Measurements from ENCODE around the gene KRTAP10-2.

Gene KRTAP10-2

DNA sequence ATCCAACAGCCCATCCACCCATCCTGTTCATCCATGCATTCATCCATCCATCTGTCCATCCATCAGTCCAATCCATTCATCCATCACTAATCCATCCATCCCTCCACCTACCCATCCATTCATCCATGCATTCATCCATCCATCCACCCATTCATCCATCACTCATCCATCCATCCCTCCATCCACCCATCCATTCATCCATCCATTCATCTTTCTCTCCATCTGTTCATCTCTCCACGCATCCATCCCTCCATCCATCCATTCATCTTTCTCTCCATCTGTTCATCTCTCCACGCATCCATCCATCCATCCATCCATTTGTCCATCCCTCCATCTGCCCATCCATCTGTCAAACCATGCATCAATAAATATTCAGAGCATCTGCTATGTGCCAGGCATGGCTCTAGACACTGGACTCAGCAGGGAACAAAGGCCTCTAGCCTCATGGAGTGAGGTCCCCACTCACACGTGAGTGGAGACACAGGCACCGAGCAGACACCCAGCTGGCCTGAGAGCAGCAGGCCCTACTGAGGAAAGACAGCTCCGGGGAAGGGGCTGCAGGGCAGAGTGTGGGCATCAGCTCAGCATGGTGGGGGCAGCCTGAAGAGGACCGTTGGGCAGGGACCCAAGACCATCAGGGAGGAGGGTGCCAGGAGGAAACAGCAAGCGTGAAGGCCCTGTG lies 20.9 kb downstream of the KRTAP10-2 start:
- TF ChIP-seq GATA2 (IDR thresholded peaks at IDR 0.05; ENCODE audit: low read depth, low read length): no peak
- no peak for TF ChIP-seq GATA3 (IDR thresholded peaks at IDR 0.05; ENCODE audit: low read depth, low read length)

- TF ChIP-seq GATA2 (IDR thresholded peaks at IDR 0.05; ENCODE audit: low read depth, low read length) (no peak), GATA3 (IDR thresholded peaks at IDR 0.05; ENCODE audit: low read depth, low read length) (no peak)
Observed at GRCh38 chr21:44529503-44530125, 21.7 kb downstream of the KRTAP10-2 start.

GRCh38 chr21:44529011-44529421 lies 22.3 kb downstream of the KRTAP10-2 start:
- no peak for TF ChIP-seq GATA2 (IDR thresholded peaks at IDR 0.05; ENCODE audit: low read depth, low read length)
- TF ChIP-seq GATA3 (IDR thresholded peaks at IDR 0.05; ENCODE audit: low read depth, low read length): no peak

DNA sequence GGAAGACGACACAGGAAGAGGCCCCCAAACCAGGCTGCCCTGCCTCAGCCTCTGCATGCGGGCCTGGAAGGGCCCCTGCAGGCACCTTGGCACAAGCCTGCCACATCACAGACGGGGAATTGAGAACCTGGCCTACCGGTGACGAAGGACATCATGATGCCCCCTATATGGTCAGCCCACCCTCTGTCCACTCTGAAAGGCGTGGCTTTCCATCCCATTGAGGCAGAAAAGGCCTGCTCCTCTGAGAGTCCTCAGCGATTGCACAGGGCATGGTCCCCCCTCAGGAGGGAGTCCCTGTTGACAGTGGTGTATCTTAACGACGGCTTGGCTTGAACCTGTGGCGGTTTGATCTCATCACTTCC lies 22.7 kb downstream of the KRTAP10-2 start:
- no peak for TF ChIP-seq GATA3 (IDR thresholded peaks at IDR 0.05; ENCODE audit: low read depth, low read length)
- TF ChIP-seq GATA2 (IDR thresholded peaks at IDR 0.05; ENCODE audit: low read depth, low read length): no peak

DNA sequence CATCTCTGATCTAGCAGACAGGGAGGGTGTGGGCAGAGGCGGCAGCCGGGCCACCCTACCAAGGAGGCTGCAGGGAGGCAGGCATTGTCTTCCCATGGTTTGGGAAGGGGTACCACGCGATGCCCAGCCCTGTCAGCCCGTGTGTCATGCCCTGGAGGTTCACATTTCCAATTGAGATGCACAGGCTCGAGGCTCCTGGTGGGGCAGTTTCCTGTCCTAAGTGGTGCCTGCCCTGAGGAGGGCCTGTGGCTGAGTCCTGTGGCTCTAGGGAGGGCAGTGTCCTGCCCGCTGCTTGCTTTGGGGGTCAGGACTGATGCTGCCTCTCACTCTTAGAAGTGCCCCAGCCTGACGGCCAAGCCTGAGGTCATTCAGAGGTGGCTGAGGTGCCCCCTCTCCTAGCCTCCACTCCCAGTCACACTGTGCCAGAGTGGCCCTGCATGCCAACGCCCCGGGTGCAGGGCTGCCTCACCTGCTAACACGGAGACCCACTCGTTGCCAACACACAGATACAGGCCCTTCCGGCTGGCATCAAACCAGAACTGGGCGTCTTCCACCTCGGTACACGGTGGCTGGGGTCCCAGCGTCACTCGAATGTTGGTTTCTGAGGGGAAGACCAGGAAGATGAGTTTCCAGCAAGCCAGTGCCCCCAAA lies 23.2 kb downstream of the KRTAP10-2 start:
- TF ChIP-seq GATA2 (IDR thresholded peaks at IDR 0.05; ENCODE audit: low read depth, low read length): no peak
- TF ChIP-seq GATA3 (IDR thresholded peaks at IDR 0.05; ENCODE audit: low read depth, low read length): no peak

- TF ChIP-seq GATA2 (IDR thresholded peaks at IDR 0.05; ENCODE audit: low read depth, low read length) (no peak), GATA3 (IDR thresholded peaks at IDR 0.05; ENCODE audit: low read depth, low read length) (no peak)
Observed at GRCh38 chr21:44527156-44527982, 23.9 kb downstream of the KRTAP10-2 start.

DNA sequence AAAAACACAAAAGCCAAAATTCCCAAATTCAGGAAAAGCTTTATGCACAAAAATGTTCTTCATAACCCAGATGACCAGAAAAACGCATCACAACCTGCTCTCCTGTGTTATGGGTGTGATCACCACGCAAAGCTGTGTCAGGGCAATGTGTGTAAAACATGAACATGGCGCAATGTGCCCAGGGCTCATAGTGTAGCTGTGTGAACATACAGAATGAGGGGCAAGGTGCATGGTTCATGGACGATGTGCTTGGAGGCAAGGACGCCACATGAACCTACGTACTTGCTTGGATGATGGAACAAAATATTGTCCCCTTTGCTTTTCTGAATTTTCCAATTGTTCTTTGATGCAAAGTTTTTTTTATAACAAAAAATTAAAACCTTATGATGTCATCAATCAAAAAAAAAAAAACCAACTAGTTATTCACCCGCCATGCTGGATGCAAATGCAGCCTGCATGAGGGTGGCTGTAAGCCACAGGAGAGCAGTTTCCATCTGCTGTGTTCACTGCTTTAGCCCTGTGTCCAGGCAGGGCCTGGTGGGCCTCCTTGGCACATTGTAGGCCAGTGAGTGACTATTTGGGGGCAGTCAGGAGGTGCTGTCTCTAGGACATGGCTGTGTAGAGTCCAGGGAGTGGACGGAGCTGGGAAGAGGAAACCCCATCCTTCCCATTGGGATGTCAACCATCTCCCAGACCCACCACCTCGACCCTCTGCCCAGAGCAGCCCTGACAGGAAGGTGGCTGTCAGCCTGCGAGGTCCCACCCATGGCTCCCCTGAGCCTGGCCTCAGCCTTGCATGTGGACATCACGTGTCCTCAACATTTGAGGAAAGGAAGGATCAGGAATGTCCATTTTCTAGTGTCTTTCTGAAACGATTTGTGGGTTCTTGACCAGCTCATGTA lies 25.0 kb downstream of the KRTAP10-2 start:
- TF ChIP-seq GATA2 (IDR thresholded peaks at IDR 0.05; ENCODE audit: low read depth, low read length) (no peak), GATA3 (IDR thresholded peaks at IDR 0.05; ENCODE audit: low read depth, low read length) (no peak)

GRCh38 chr21:44525391-44526095 lies 25.8 kb downstream of the KRTAP10-2 start:
- TF ChIP-seq GATA2 (IDR thresholded peaks at IDR 0.05; ENCODE audit: low read depth, low read length) (no peak), GATA3 (IDR thresholded peaks at IDR 0.05; ENCODE audit: low read depth, low read length) (no peak)

DNA sequence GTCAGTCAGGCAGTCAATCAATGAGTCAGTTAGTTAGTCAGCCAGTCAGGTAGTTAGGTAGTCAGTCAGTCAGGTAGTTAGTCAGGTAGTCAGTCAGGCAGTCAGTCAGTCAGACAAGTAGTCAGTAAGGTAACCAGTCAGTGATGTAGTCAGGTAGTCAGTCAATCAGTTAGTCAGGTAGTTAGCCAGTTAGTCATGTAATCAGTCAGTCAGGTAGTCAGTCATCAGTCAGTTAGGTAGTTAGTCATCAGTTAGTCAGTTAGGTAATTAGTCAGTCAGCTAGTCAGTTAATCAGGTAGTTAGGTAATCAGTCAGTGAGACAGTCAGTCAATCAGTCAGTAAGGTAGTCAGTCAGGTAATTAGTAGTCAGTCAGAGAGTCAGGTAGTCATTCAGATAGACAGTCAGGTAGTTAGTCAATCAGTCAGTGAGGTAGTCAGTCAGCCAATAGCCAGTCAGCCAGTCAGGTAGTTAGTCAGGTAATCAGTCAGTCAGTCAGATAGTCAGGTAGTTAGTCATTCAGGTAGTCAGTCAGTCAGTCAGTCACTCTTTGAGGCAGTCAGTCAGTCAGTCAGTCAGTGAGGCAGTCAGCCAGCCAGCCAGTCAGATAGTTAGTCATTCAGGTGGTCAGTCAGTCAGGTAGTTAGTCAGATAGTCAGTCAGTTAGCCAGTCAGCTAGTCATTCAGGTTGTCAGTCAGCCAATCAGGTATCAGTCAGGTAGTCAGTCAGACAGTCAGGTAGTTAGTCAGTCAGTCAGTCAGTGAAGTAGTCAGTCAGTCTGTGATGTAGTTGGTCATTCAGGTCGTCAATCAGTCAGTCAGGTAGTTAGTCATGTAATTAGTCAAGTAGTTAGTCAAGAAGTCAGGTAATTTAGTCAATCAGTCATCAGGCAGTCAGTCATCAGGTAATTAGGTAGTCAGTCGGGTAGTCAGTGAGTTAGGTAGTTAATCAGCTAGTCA lies 26.6 kb downstream of the KRTAP10-2 start:
- TF ChIP-seq GATA3 (IDR thresholded peaks at IDR 0.05; ENCODE audit: low read depth, low read length): no peak
- no peak for TF ChIP-seq GATA2 (IDR thresholded peaks at IDR 0.05; ENCODE audit: low read depth, low read length)

DNA sequence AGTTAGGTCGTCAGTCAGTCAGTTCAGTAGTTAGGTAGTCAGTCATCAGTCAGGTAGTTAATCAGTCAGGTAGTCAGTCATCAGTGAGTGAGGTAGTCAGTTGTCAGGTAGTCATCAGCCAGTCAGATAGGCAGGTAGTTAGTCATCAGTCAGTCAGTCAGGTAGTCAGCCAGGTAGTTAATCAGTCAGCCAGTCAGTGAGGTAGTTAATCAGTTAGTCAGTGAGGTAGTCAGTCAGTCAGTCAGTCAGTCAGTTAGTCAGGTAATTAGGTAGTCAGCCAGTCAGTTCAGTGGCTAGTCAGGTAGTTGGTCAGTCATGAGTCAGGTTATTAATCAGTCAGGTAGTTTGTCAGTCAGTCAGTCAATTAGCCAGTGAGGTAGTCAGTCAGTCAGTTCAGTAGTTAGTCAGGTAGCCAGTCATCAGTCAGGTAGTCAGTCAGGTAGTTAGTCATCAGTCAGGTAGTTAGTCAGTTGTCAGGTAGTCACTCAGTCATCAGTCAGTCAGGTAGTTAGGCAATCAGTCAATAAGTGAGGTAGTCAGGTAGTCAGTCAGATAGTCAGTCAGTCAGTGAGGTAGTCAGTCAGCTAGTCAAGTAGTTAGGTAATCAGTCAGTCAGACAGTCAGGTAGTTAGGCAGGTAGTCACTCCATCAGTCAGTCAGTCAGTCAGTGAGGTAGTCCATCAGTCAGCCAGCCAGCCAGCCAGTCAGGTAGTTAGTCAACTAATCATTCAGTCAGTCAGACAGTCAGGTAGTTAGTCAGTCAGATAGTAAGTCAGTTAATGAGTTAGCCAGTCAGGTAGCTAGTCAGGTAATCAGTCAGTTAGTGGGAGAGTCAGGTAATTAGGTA lies 27.5 kb downstream of the KRTAP10-2 start:
- no peak for TF ChIP-seq GATA3 (IDR thresholded peaks at IDR 0.05; ENCODE audit: low read depth, low read length)
- TF ChIP-seq GATA2 (IDR thresholded peaks at IDR 0.05; ENCODE audit: low read depth, low read length): no peak

GRCh38 chr21:44522753-44523204 lies 28.5 kb downstream of the KRTAP10-2 start:
- TF ChIP-seq GATA3 (IDR thresholded peaks at IDR 0.05; ENCODE audit: low read depth, low read length) (no peak), GATA2 (IDR thresholded peaks at IDR 0.05; ENCODE audit: low read depth, low read length) (no peak)

Measured in SH-SY5Y (cell line).